ENCODE data around the gene GULP1.
"Not testable (repeated sequence)": the region's sequence is repeated elsewhere in the genome, so short reads cannot be mapped to it uniquely, and the experiment has no call there.

Gene GULP1

DNA sequence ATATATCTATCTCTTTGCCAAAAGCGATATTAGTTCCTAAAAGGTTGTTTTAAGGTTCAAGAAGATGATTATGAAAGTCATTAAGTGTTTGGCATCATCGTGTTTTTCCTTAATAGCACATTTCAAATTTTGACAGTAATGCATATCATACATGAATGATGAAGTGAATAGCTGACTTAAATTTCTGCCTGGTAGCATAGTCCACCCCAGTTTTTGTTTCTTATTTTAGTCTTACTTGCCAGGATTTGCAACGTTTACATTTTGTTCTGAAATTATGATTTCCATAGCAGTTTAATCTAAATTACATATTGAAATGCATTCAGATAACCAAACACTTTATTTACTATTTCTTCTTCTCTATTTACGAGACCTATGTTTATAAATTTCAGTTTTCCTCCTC, 201.1 kb downstream of the GULP1 start:
- DNase-seq = no peak

GRCh38 chr2:188494906-188495305, 203.2 kb downstream of the GULP1 start:
- no peak for DNase-seq

DNA sequence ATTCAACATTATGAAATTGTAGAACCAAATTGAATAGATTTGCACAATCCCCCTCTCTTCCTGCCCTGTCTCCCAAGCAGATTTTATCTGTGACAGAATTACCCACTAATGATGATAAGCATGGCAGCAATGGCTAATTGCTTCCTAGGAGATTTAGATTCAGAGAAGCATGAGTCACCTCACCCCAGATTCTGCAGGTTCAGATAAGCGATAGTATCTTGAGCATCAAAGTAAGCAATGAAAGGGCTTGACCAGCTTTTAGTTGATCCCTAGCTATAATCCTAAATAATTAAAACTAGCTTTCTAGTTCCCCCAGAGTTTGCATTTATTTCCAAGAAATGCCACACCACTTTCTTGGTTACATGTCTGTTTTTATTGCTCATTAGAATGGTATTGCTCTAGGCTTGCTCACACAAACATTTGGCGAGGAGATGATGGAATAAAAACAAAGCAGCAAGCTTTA, 204.3 kb downstream of the GULP1 start:
- DNase-seq = no peak

- no peak for DNase-seq
Observed at GRCh38 chr2:188497726-188498125, 206.1 kb downstream of the GULP1 start.

- DNase-seq = no peak
Observed at GRCh38 chr2:188503975-188504374, 212.3 kb downstream of the GULP1 start.

DNA sequence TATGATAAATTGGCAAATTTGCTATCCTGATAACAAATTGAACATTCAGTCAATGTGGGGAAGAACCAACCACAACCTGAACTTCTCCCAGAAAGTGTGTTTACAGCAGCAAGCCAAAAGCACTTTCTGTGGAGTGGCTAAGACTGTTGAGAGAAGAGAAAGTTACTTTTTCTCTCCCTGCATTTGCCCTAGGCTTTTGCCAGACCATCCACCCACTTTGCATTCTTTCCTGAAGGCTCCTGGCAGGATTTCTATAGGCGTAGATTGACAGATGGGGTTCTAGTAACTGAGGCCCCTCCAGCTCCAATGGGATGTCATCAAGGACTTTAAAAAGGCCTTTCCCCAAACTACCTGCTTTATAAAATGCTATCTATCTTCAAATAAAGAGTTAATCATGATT, 215.2 kb downstream of the GULP1 start:
- DNase-seq = no peak

DNA sequence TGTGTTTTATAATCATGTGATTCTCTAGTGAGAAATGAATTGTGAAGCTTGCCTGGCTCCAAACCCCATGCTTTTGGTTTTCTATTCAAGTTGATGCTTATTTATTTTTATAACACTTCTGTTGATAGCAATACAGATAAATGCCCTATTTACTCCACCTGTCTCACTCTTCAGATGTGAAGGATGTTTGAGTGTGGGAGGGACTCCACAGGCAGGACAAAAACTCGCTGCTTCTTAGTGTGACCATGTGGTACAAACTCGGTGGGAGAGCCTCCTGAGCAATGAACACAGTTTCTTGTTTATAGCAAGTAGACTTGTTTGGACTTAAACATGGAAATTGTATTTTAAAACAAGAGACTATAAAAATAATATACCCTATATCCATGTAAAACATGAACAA, 219.7 kb downstream of the GULP1 start:
- DNase-seq = peak; percentile 70

- peak; percentile 55 for DNase-seq
Observed at GRCh38 chr2:188512456-188512855, 220.8 kb downstream of the GULP1 start.

GRCh38 chr2:188515918-188516317, 224.2 kb downstream of the GULP1 start:
- no peak for DNase-seq

- DNase-seq = no peak
Observed at GRCh38 chr2:188517549-188518215, 226.0 kb downstream of the GULP1 start.

DNA sequence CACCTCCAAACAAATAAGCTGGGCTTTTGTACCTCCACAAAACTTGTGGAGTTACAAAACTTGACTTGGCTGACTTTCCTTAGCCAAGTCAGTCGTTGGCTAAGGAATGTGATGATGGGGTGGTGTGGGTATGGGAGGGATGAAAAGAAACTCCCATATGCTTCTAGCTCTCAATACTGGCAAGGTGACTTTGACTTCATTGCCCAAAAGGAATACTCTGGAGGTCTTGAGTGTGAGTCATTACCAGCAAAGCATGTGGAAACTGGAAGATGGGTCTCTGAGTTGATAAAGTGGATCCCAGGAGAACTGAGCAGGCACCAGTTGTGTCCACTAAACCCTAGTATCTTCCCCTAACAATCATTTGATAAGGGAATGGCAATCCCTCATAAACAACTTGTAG, 226.7 kb downstream of the GULP1 start:
- DNase-seq = no peak

- no peak for DNase-seq
Observed at GRCh38 chr2:188519136-188519535, 227.5 kb downstream of the GULP1 start.

DNA sequence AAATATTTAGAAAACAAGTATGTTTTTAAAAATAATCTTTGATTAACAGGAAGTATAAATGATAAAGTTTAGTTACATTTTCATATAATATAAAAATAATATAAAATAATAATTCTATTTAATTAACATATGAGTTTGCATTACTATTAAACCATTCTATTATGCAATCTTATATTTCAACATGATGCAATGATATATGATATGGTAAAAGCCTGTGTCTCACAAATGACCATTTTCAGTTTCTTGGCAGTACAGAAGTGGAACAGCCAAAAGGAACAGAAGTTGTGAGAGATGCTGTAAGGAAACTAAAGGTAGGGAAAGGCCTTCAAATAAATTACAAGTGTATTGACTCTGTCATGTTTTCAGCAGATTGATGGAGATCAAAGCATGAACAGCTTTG, 230.8 kb downstream of the GULP1 start:
- DNase-seq = no peak

DNA sequence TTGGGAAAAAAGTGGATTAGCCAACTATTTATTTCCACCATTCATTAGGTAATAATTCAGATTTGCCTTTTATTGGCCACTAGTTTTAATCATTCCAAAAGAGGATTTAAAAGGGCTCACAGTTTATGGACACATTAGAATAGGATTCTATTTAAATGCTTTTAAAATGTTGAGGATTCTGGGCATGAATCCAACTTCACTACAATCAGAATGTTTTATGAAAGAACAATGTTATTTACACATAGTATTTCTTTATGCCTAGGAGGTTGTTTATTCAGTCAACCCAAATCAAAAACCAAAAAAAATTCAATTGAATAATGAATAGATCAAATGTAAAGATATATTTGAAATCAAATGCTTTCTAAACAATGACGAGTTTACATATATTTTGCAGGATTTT, 232.2 kb downstream of the GULP1 start:
- DNase-seq = no peak

DNA sequence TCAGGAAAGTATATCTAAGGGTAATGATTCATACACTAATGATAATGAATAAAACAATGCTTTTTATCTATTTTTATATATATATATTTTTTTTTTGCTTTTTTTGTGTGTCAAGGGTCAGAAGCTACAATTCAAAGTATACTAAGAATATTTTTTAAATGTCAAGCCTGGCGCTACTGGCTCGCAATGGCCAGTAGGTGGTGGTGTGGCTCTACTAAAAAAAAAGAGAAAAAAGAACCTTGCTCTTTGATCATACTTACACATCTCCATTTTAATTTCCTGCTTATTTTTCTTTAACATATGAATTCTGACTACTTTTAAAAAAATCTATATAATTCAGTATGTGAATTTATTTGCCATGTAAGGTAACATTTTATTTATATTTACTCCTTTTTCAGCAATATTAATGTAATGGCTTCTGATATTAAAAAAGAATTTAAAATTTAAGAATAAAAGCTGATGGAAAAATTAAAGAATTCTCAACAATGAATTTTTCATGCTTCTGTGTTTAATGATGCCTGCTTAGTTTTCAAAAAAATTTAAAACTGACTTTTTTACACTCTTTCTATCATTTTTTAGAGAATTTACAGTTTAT, 232.9 kb downstream of the GULP1 start:
- no peak for DNase-seq

DNA sequence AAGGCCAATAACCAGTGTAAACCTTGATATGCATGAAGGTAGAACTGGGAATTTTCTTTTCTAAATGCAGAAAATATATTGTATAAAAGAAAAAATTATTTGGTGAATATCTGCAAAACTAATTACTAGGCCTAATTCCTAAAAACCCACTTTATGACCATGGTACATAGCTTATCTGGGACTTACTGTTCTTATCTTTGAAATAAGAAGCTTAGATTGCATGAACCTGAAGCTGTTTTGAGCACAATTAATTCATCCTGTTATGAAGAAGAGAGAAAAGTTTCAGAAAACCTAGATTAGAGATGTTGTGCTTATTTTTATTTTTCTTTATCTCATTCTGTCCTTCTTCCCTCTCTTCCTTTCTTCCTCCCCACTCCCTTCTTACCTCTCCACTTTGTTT, 235.0 kb downstream of the GULP1 start:
- no peak for DNase-seq

DNA sequence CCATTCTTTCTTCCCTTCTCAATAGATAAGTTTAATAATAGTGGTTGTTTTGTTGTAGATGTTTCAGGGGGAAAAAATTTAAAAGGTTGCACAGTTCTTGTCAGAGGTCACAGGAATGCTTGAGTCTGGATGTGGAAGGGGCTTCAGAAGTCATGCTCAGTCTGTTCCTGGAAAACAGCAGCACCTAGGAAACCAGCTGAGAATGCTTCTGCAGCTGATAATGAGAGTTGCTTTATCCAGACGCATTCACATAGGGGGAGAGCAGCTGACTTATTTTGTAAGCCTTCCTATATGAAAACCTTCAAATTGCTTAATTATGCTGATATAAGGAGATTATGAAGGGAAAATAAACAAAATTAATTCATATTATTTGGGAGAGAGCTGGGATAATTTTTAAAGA, 235.5 kb downstream of the GULP1 start:
- DNase-seq = no peak

GRCh38 chr2:188527581-188527993, 235.9 kb downstream of the GULP1 start:
- DNase-seq = no peak

GRCh38 chr2:188529710-188530109, 238.0 kb downstream of the GULP1 start:
- DNase-seq = no peak

DNA sequence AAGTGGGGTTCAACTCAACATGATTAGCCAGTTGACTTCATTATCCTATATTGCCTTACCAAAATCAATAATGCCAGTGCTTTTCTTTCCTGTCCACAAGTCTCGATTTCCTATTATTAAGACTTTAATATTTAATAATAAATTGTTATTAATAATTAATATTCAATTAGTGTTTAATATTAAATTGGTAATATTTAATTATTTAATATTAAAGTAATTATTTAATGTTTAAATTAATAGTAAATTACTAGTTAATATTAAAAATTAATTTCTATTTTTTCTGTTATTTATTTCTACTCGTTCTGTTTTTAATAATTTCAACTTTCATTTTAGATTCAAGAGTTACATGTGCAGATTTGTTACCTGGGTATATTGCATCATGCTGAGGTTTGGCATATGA, 243.2 kb downstream of the GULP1 start:
- DNase-seq = no peak

DNA sequence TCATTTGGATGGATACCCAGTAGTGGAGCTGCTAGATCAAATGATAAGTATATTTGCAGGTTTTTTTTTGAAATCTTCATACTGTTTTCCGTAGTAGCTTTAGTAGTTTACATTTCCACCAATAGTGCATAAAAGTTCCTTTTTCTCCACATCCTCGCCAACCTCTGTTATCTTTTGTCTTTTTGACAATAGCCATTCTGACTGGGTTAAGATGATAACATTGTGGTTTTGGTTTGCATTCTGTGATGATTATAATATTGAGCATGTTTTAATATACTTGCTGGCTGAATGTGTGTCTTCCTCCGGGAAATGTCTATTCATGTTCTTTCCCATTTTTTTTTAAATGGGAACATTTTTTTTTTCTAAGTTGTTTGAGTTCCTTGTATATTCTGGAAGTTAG, 260.0 kb downstream of the GULP1 start:
- DNase-seq = no peak

DNA sequence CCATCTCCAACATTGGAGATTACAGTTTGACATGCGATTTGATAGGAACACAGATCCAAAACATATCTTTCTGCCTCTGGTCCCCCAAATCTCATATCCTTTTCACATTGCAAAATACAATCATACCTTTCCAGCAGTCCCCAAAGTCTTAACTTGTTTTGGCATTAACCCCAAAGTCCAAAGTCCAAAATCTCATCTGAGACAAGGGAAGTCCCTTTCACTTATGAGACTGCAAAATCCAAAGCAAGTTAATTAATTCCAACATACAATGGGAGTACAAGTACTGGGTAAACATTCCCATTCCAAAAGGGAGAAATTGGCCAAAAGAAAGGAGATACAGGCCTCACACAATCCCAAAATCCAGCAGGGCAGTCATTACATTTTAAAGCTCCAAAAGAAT, 265.4 kb downstream of the GULP1 start:
- no peak for DNase-seq

DNA sequence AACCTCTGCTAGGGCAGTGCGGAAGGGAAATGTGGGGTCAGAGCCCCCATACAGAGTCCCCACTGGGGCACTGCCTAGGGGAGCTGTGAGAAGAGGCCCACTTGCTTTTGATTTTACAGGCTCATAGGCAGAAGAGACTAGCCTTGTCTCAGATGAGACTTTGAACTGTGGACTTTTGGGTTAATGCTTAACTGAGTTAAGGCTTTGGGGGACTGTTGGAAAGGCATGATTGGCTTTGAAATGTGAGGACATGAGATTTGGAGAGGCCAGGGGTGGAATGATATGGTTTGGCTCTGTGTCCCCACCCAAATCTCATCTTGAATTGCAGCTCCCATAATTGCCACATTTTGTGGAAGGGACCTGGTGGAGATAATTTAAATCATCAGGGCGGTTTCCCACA, 267.8 kb downstream of the GULP1 start:
- DNase-seq = not testable (repeated sequence)

DNA sequence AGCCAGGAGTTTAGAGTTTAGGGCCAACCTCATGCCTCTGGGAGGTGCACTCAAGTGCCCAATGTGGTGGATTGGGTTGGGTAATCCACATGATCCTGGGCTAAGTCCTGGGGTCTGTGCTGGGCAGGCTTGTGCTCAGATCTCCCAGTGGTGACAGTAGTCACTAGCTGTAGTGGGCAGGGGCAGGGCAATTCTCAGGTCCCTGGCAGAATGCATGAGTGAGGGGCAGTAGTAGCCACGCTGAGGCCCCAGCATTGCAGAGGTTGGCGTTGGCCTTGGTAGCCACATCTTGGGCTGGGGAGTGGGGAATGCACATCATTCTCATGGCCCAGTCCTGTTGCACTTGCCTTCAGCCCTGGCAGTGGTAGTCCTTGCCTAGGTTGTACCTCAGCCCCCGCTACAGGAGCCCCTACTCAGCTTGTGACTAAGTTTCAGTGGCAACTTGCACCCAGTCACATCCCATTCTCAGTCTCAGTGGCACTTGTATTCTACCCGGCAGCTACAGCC, 269.9 kb downstream of the GULP1 start:
- no peak for DNase-seq
